PC-9 (cell line): ENCODE results near the gene INHBE. TPM values are rescaled to one million over a fixed set of nuclear protein-coding genes. Genes with fewer than 3 reads are reported as not detected.
"Not testable (repeated sequence)": the region's sequence is repeated elsewhere in the genome, so short reads cannot be mapped to it uniquely, and the experiment has no call there.

Source experiments
- BruUV-seq: library from RNA; stranded (reverse); fragments of 400-500 nt; replicated peaks from 2 replicates; lab custom pipeline; 2021; lab: Mats Ljungman, UMichigan
- CTCF ChIA-PET: fragments of 300-600 bp; sonication (Branson Sonifier 250); formaldehyde crosslinking; loops from one replicate; lab custom pipeline; 2022; ENCODE audit warnings: antibody characterized with exemption; lab: Charles Lee
- POLR2A ChIA-PET: fragments of 300-600 bp; sonication (Branson Sonifier 250); formaldehyde crosslinking; loops from one replicate; lab custom pipeline; 2022; ENCODE audit warnings: antibody characterized with exemption; ENCODE audit not compliant: unreplicated experiment; lab: Charles Lee
- DNase-seq, 2 experiments: peaks; one replicate each; pipeline versions ENCODE4 v3.0.0 to v3.0.0-alpha.2; 2015 to 2022; ENCODE audit warnings: mixed read lengths in 1 of 2
- H2AFZ ChIP-seq: fragments of 200-600 bp; sonication (generic); 2 replicates; pipeline ENCODE4 v1.8.1; 2017; ENCODE audit warnings: antibody characterized with exemption
- H3F3A ChIP-seq: fragments of 200-600 bp; sonication (generic); 2 replicates; pipeline ENCODE4 v1.8.1; 2017; ENCODE audit warnings: antibody characterized with exemption, mild to moderate bottlenecking, low read depth; ENCODE audit not compliant: insufficient read depth
- H3K27ac ChIP-seq: fragments of 200-600 bp; sonication (generic); 2 replicates; pipeline ENCODE4 v1.6.1; 2016; ENCODE audit warnings: mixed run types
- H3K27me3 ChIP-seq: fragments of 200-600 bp; sonication (generic); 2 replicates; pipeline ENCODE4 v1.6.1; 2016; ENCODE audit warnings: low read depth, mixed run types; ENCODE audit not compliant: insufficient read depth
- H3K36me3 ChIP-seq: fragments of 200-600 bp; sonication (generic); 2 replicates; pipeline ENCODE4 v1.6.1; 2016; ENCODE audit warnings: low read depth, mixed run types
- H3K4me1 ChIP-seq: fragments of 200-600 bp; sonication (generic); replicated peaks from 2 replicates; pipeline ENCODE4 v1.6.1; 2016; ENCODE audit warnings: mixed run types; ENCODE audit not compliant: insufficient read depth
- H3K4me2 ChIP-seq: fragments of 200-600 bp; sonication (generic); 2 replicates; pipeline ENCODE4 v1.6.1; 2017; ENCODE audit warnings: mixed run types
- H3K4me3 ChIP-seq: fragments of 200-600 bp; sonication (generic); 2 replicates; pipeline ENCODE4 v1.6.1; 2016; ENCODE audit warnings: mixed run types
- H3K79me2 ChIP-seq: fragments of 200-600 bp; sonication (generic); 2 replicates; pipeline ENCODE4 v1.6.1; 2017; ENCODE audit warnings: low read depth, mixed run types
- H3K9me2 ChIP-seq: fragments of 200-600 bp; sonication (generic); 2 replicates; pipeline ENCODE4 v1.8.1; 2017; ENCODE audit warnings: mild to moderate bottlenecking; ENCODE audit not compliant: insufficient read depth
- H3K9me3 ChIP-seq: fragments of 200-600 bp; sonication (generic); 2 replicates; pipeline ENCODE4 v1.8.1; 2016; ENCODE audit warnings: low read depth; ENCODE audit not compliant: insufficient read depth
- H4K20me1 ChIP-seq: fragments of 200-600 bp; sonication (generic); 2 replicates; pipeline ENCODE4 v1.8.1; 2017; ENCODE audit not compliant: insufficient read depth
- EZH2 ChIP-seq: fragments of 200-600 bp; sonication (generic); IDR thresholded peaks from 2 replicates; pipeline ENCODE4 v1.8.0; 2017; ENCODE audit warnings: antibody characterized with exemption, low read depth
- intact Hi-C: fragments of 100-400 bp; cut with micrococcal nuclease; formaldehyde crosslinking; loops from one replicate; pipeline ENCODE4 v1.10.0; 2022; ENCODE audit not compliant: unreplicated experiment
- total RNA-seq: library from RNA; stranded (reverse); gene quantifications from 2 replicates; pipeline ENCODE4 v1.2.3, GENCODE V29; 2021
- TF ChIP-seq, protein P1 (sequence below): fragments of 200-600 bp; sonication (generic); conservative IDR thresholded peaks from 2 replicates; pipeline ENCODE4 v1.6.1; 2017; ENCODE audit warnings: mixed run types, antibody characterized with exemption, mild to moderate bottlenecking, moderate library complexity

The INHBE gene
- total RNA-seq, 1 experiment from 2014 or later: 0.90 TPM

DNA sequence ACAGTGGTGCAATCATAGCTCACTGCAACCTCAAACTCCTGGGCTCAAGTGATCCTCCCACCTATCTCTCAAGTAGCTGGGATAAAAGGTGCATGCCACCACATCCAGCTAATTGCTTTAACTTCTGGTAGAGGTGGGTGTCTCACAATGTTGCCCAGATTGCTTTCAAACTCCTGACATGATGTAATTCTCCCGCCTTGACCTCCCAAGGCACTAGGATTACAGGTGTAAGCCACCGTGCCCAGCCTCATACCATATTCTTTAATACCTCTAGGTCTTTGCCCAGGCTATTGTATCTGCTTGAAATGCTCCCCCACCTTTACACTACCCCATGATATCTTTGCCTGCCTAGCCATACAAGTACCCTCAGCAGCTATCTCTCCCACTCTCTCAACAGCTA lies 35.6 kb upstream of the INHBE start:
- Histone ChIP-seq H3K4me2 (no peak overlapping the region), H3K27me3 (no peaks in the 10 kb centered on the region), H3K27ac (no peak overlapping the region), H3K4me3 (no peak overlapping the region), H2AFZ (no peak overlapping the region), H3K79me2 (peaks cover 8% of the 10 kb centered on the region; the same call in 1 of the 2 replicates), H3F3A (peaks cover 5% of the 10 kb centered on the region; the same call in 1 of the 2 replicates), H3K36me3 (no peaks in the 10 kb centered on the region), H3K4me1 (no peaks in the 10 kb centered on the region), H3K9me3 (no peaks in the 10 kb centered on the region), H4K20me1 (no peaks in the 10 kb centered on the region), H3K9me2 (no peaks in the 10 kb centered on the region)
- intact Hi-C loops: no loop called here
- no peak for TF ChIP-seq EZH2
- TF ChIP-seq, protein P1, sequence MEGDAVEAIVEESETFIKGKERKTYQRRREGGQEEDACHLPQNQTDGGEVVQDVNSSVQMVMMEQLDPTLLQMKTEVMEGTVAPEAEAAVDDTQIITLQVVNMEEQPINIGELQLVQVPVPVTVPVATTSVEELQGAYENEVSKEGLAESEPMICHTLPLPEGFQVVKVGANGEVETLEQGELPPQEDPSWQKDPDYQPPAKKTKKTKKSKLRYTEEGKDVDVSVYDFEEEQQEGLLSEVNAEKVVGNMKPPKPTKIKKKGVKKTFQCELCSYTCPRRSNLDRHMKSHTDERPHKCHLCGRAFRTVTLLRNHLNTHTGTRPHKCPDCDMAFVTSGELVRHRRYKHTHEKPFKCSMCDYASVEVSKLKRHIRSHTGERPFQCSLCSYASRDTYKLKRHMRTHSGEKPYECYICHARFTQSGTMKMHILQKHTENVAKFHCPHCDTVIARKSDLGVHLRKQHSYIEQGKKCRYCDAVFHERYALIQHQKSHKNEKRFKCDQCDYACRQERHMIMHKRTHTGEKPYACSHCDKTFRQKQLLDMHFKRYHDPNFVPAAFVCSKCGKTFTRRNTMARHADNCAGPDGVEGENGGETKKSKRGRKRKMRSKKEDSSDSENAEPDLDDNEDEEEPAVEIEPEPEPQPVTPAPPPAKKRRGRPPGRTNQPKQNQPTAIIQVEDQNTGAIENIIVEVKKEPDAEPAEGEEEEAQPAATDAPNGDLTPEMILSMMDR: no peak
- ChIA-PET CTCF (no interaction called here), POLR2A (no interaction called here)
- DNase-seq: no peak
- no TSS peak for BruUV-seq

DNA sequence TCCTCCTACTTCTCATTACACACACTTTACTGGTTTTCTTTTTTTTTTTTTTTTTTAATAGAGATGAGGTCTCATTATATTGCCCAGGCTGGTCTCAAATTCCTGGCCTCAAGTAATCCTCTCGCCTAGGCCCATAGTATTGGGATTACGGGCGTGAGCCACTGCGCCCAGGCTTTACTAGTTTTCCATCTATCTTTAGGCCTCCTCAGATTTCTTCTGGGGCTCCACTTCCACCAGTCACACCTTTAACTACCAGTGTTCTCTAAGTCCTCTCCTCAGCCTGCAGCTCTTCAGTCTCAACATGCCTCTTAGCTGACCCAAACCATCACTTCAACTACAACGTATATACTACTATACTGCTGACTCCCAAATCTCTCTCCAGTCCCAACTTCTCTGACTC lies 34.6 kb upstream of the INHBE start:
- Histone ChIP-seq H3K9me3 (no peaks in the 10 kb centered on the region), H4K20me1 (no peaks in the 10 kb centered on the region), H3K27me3 (no peaks in the 10 kb centered on the region), H3K9me2 (no peaks in the 10 kb centered on the region), H2AFZ (no peak overlapping the region), H3K36me3 (no peaks in the 10 kb centered on the region), H3K4me2 (no peak overlapping the region), H3F3A (peaks cover 5% of the 10 kb centered on the region; the same call in 1 of the 2 replicates), H3K4me3 (no peak overlapping the region), H3K4me1 (no peaks in the 10 kb centered on the region), H3K79me2 (0 out of 2 replicates have a peak, but pooled peaks cover 5% of the 10 kb centered on the region), H3K27ac (no peak overlapping the region)
- POLR2A ChIA-PET: no interaction called here
- intact Hi-C loops: no loop called here
- no peak for DNase-seq
- TF ChIP-seq EZH2: no peak
- TF ChIP-seq, protein P1: no peak
- BruUV-seq: no TSS peak
- CTCF ChIA-PET: no interaction called here

DNA sequence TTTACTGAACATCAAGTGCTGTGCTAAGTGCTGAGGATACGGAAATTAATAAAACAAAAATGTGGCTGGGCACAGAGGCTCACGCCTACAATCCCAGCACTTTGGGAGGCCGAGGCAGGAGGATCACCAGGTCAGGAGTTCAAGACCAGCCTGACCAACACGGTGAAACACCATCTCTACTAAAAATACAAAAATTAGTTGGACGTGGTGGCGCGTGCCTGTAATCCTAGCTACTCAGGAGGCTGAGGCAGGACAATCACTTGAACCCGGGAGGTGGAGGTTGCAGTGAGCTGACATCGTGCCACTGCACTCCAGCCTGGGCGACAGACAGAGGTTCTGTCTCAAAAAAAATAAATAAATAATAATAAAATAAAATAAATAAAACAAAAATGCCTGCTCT lies 28.2 kb upstream of the INHBE start:
- H3K4me2 ChIP-seq, H4K20me1 ChIP-seq, CTCF ChIA-PET, H3K4me3 ChIP-seq, H3K9me2 ChIP-seq, H3K27me3 ChIP-seq, H2AFZ ChIP-seq, POLR2A ChIA-PET, H3K36me3 ChIP-seq, H3K9me3 ChIP-seq, BruUV-seq, intact Hi-C loops, DNase-seq, H3K27ac ChIP-seq: not testable (repeated sequence)
- Histone ChIP-seq H3F3A (peaks cover 13% of the 10 kb centered on the region; the same call in 1 of the 2 replicates), H3K79me2 (peaks cover 21% of the 10 kb centered on the region), H3K4me1 (peaks cover 18% of the 10 kb centered on the region)

DNA sequence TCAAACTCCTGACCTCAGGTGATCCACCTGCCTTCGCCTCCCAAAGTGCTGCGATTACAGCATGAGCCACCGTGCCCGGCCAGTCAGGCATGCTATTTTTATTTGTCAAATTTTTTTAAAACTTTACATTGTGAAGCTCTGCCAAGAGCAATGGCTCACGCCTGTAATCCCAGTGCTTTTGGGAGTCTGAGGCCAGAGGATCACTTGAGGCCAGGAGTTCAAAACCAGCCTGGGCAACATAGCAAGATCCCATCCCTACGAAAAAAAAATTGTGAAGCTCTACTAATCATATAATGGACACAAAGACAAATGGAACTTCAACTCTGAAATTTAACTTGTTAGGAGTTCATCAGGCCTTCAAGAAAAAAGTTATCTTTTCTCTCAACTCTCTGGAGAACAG lies 26.1 kb upstream of the INHBE start:
- Histone ChIP-seq H3K27ac (0 out of 2 replicates have a peak overlapping the region, but pooled peaks have one; percentile 91), H4K20me1 (no peaks in the 10 kb centered on the region), H3F3A (peaks cover 13% of the 10 kb centered on the region; the same call in 1 of the 2 replicates), H3K4me1 (peaks cover 18% of the 10 kb centered on the region), H3K79me2 (peaks cover 21% of the 10 kb centered on the region), H3K36me3 (no peaks in the 10 kb centered on the region), H3K27me3 (no peaks in the 10 kb centered on the region), H3K4me3 (peak overlapping the region; percentile 74; the same call in 1 of the 2 replicates), H3K9me3 (no peaks in the 10 kb centered on the region), H3K4me2 (peak overlapping the region; percentile 90), H2AFZ (no peak overlapping the region), H3K9me2 (no peaks in the 10 kb centered on the region)
- TF ChIP-seq, protein P1: no peak
- no peak for TF ChIP-seq EZH2
- intact Hi-C loops: no loop called here
- ChIA-PET CTCF (no interaction called here), POLR2A (no interaction called here)
- no peak for DNase-seq
- no TSS peak for BruUV-seq
